ENCODE measurements around the gene AHSP.
"Not testable (repeated sequence)": the region's sequence is repeated elsewhere in the genome, so short reads cannot be mapped to it uniquely, and the experiment has no call there.

Gene AHSP

DNA sequence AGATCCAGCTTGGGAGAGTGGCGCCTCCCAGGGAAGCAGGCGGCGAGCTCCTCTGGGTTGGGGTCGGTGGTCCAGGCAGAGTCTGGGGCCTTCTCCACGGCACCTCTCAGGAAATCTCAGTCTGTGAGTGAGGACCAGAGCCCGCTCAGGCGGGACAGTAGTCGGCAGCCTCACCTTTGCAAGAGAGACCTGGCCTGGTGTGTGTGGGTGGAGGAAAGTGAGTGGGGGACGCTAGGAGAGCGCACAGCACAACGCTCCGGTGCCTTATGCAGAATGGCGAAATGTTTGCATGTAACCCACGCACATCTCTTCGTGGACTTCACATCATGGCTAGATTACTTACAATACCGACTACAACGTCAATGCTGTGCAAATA lies 2.2 kb downstream of the AHSP start:
- in situ Hi-C loops (cut with MboI; ENCODE audit: low sequenced_read_pairs) = no loop called here

DNA sequence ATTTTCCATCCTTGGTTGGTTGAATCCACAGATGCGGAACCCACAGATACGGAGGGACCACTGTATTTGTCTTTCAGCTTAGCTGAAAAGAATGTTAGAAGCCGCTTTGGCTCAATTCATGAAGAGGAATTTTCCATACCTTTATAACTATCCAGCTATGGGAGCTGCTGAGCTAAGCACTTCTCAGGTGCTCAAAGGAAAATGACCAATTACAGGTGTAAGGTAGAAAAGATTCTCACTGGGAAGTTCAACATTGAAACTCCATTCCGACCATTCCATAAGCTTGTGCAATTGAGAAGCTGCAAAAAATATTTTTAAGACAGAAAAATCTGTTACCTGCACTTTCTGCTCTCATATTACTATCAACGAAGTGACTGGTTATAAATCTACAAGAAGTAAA lies 2.7 kb downstream of the AHSP start:
- in situ Hi-C loops (cut with MboI; ENCODE audit: low sequenced_read_pairs) = no loop called here

GRCh38 chr16:31531096-31531495 lies 3.4 kb downstream of the AHSP start:
- in situ Hi-C loops (cut with MboI; ENCODE audit: low sequenced_read_pairs) = no loop called here

DNA sequence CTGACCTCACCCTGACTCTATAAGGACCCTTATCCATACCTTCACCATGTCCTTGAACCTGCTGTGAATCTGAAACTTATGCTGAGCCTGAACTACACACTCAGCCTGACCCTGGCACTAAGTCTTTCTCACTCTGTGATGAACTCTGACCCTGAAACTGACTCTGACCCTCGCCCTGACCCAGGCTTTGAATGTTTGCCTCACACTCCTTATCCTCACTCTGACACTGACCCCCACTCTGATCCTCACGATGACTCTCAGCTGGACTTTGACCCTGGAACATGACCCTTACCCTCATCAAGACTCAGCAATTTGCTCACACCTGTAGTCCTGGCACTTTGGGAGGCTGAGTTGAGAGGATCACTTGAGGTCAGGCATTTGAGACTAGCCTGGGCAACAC lies 4.4 kb downstream of the AHSP start:
- in situ Hi-C loops (cut with MboI; ENCODE audit: low sequenced_read_pairs) = no loop called here

DNA sequence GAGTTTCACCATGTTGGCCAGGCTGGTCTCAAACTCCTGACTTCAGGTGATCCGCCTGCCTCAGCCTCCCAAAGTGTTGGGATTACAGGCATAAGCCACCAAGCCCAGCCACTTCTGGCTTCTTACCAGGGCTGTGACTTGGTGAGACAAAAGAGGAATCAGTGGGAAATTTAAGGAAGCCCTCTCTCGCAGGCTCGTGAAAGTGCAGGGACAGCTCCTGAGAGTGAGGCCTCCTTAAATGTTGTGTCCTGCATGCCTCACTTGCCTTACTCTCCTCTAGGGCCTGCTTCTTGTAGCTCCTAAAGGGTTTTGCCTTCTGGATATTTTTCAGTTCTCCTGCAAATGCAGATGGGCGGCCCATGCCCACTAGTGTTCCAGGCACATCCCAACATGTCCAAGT lies 5.2 kb downstream of the AHSP start:
- in situ Hi-C loops (cut with MboI; ENCODE audit: low sequenced_read_pairs) = no loop called here

DNA sequence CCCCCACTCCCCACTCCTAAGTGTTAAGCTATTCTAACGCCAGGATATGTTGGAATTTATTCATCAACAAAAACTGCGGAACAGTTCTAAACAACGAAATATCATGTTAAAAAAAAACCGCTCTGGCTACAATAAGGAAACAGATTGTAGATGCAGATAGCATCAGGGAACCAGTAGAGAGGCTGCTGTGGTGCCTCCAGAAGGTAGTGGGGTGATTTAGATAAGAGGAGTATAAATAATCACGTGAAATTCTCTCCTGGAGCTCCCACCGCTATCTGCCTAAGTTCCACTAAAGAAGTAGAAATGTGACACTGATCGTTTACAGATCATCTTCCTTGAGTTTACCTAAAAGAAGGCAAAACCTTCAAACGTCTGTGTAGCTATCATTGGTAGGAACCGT lies 8.0 kb downstream of the AHSP start:
- in situ Hi-C loops (cut with MboI; ENCODE audit: low sequenced_read_pairs) = no loop called here

DNA sequence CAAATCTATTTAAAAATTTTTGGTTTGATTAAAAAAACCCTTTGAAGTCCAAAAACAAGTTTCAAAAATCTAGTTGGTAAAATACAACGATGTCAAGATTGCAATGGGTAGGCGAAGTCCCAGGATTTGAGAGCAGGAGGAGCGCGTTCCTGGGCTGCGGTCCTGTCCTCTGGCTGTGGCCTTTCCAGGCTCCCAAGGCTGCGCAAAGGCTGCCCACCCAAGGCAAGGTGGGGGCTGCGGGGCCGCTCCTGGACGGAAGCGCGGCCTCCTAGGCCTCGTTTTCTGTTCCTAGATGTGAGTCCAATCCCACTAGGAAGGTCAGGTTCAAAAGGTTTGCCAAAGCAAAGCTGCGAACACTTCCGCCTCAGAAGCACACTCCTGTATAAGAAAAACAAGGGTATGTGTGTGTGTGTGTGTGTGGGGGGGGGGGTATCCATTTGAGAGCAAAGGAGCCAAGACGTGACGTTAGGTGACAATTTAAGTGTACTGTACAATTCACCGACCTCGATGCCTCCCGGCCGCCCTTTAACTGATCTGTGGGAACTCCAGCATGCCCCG lies 9.2 kb downstream of the AHSP start:
- in situ Hi-C loops (cut with MboI; ENCODE audit: low sequenced_read_pairs) = no loop called here

DNA sequence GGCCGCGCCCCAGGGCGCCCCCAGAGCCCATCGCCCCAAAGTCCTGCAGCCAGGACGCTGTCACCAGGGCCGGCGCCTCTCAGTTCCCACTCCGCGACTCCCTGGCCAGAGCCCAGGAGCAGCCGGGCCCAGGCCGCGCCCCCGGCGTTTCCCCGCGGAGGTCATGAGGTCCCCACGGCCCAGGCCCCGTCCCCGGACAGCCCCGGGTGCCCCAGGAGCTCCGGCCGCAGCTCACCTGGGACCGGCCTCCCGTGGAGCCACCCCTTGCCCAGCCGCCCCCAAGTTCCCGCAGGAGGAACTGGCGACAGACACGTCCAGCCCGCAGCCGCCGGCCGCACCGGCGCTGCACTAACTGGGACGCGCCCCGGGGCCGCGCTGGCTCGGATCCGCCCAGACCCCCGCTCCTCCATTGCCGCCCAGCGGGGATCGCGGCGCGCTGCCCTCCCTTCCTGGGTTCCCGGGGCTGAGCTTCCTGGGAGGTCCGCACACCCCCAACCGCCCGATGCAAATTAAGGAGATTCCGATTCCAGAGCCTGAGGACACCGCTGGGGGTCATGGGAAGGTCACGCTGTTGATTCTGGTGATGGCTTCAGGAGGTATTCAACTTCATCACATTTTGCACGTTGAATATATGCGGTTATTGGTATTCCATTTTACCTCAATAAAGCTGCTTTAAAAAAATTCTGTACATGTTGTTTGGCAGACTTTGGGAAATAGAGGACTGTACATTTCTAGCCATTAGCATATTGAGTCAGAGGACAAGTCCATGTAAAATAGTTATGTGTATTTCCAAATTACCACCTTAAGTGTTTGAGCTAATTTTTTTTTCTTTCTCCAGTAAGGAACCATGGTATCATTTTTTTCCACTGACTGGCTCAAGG lies 9.9 kb downstream of the AHSP start:
- in situ Hi-C loops (cut with MboI; ENCODE audit: low sequenced_read_pairs) = no loop called here

DNA sequence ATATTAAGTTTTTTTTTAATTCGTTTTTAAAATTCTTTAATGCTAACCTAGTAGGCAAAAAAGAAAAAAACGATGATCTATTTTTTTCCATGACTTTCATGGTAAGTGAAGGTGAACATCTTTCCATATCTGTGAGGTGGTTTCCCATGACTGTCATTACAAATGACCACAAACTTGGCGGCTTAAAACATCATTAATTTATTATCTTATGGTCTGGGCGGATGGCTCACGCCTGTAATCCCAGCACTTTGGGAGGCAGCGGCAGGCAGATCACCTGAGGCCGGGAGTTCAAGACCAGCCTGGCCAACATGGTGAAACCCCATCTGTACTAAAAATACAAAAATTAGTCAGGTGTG lies 10.5 kb downstream of the AHSP start:
- in situ Hi-C loops (cut with MboI; ENCODE audit: low sequenced_read_pairs) = not testable (repeated sequence)

DNA sequence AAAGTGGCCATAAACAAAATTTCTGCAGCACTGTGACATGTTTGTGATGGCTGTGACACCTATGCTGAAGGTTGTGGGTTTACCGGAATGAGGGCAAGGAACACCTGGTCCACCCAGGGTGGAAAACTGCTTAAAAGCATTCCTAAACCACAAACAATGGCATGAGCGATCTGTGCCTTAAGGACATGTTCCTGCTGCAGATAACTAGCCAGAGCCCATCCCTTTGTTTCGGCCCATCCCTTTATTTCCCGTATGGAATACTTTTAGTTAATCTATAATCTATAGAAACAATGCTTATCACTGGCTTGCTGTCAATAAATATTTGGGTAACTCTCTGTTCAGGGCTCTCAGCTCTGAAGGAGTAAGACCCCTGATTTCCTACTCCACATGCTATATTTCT lies 12.1 kb downstream of the AHSP start:
- in situ Hi-C loops (cut with MboI; ENCODE audit: low sequenced_read_pairs) = not testable (repeated sequence)

DNA sequence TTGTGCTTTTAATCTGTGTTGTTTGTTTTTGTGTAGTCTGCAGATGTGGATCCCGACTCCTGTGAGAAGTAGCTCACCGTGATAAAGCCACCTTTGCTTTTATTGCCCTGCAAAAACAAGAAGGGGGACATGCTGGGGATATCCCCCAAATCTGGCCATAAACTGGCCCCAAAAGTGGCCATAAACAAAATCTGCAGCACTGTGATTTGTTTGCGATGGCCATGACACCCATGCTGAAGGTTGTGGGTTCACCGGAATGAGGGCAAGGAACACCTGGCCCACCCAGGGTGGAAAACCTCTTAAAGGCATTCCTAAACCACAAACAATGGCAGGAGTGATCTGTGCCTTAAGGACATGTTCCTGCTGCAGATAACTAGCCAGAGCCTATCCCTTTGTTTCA lies 15.1 kb downstream of the AHSP start:
- in situ Hi-C loops (cut with MboI; ENCODE audit: low sequenced_read_pairs) = no loop called here

GRCh38 chr16:31561426-31562233 lies 33.9 kb downstream of the AHSP start:
- in situ Hi-C loops (cut with MboI; ENCODE audit: low sequenced_read_pairs) = no loop called here

DNA sequence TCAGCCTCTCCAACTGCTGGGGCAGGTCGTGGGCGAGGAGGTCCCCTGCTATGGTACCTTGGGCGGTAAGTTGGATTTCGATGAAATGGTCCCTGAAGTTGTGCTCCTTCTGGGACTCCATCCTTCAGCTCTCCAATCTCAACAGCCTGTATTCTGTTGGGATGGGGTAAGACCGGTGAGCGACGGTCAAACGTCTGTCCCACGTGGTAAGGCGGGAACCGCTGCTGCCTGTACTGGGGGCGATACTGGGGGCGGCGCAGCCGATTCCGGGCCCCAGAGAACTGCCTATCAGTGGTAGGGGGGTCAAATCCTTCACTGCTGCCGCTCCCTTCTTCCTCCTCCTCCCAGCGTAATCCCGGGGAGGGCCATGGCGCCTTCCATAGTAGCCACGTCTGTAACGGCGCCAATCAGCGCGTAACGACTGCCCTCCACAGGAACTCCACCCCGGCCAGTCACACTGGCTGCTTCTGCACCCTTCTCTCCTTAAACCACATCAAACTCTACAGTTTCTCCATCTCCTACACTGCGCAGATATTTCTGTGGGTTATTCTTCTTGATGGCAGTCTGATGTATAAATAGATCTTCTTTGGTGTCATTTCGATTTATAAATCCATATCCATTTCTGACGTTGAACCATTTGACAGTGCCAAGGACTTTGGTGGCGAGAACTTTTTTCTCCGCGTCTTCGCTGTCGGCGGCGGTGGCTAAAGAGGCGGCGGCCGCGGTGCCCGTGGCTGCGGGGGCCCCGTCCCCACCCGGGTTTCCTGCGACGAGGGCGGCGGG lies 41.1 kb downstream of the AHSP start:
- in situ Hi-C loops (cut with MboI; ENCODE audit: low sequenced_read_pairs) = no loop called here

GRCh38 chr16:31569360-31569717 lies 41.6 kb downstream of the AHSP start:
- in situ Hi-C loops (cut with MboI; ENCODE audit: low sequenced_read_pairs) = no loop called here

DNA sequence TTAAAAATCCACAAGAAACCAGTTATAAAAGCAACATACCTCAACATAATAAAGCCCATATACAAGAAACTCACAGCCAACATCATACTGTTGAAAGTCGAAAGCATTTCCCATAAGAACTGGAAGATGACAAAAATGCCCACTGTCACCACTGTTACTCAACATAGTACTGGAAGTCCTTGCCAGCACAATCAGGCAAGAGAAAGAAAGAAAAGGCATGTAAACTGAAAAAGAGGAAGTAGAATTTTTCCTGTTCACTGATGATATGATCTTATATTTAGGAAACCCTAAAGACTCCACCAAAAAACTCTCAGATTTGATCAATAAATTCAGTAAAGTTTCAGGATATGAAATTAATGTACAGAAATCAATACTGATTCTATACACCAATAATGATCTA lies 45.1 kb downstream of the AHSP start:
- in situ Hi-C loops (cut with MboI; ENCODE audit: low sequenced_read_pairs) = no loop called here

GRCh38 chr16:31574159-31574558 lies 46.5 kb downstream of the AHSP start:
- in situ Hi-C loops (cut with MboI; ENCODE audit: low sequenced_read_pairs) = not testable (repeated sequence)

DNA sequence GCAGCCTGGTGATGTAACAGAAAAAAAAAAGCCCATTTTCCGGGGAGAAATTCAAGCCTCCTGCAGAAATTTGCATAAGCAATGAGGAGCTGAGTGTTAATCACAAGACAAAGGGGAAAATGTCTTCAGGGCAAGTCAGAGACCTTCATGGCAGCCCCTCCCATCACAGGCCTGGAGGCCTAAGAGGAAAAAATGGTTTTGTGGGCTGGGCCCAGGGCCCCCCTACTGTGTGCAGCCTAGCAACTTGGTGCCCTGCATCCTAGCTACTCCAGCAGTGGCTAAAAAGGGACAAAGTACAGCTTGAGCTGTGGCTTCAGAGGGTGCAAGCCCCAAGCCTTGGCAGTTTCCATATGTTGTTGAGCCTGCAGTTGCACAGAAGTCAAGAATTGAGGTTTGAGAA lies 49.7 kb downstream of the AHSP start:
- in situ Hi-C loops (cut with MboI; ENCODE audit: low sequenced_read_pairs) = no loop called here
